ENCODE data around the gene LPA. TPM values are rescaled to one million over a fixed set of nuclear protein-coding genes. Genes with fewer than 3 reads are reported as not detected.
"Not testable (repeated sequence)": the region's sequence is repeated elsewhere in the genome, so short reads cannot be mapped to it uniquely, and the experiment has no call there.

LPA gene
- total RNA-seq, 1 donor from 2014 or later = not detected

- DNase-seq (ENCODE audit: low read depth) = no peak
- no peak for TF ChIP-seq CTCF (conservative IDR thresholded peaks at IDR 0.05; ENCODE audit: low read depth, low read length)
- H3K4me3 ChIP-seq (ENCODE audit: low read depth, low read length) = no peak overlapping the region
These were observed 26.4 kb upstream of the LPA start for GRCh38 chr6:160690458-160690857.

GRCh38 chr6:160685762-160686450 is 21.8 kb upstream of the LPA start:
- no peak overlapping the region for H3K4me3 ChIP-seq (ENCODE audit: low read depth, low read length)
- TF ChIP-seq CTCF (conservative IDR thresholded peaks at IDR 0.05; ENCODE audit: low read depth, low read length) = no peak
- no peak for DNase-seq (ENCODE audit: low read depth)

GRCh38 chr6:160685101-160685761 is 21.2 kb upstream of the LPA start:
- not testable (repeated sequence) for DNase-seq (ENCODE audit: low read depth); H3K4me3 ChIP-seq (ENCODE audit: low read depth, low read length)

GRCh38 chr6:160679402-160679769 is 15.3 kb upstream of the LPA start:
- peak overlapping the region; percentile 37 for H3K4me3 ChIP-seq (ENCODE audit: low read depth, low read length)
- TF ChIP-seq CTCF (conservative IDR thresholded peaks at IDR 0.05; ENCODE audit: low read depth, low read length) = peak; percentile 50
- no peak for DNase-seq (ENCODE audit: low read depth)

- TF ChIP-seq CTCF (conservative IDR thresholded peaks at IDR 0.05; ENCODE audit: low read depth, low read length) = no peak
- no peak for DNase-seq (ENCODE audit: low read depth)
- H3K4me3 ChIP-seq (ENCODE audit: low read depth, low read length) = peak overlapping the region; percentile 37
These were observed 14.8 kb upstream of the LPA start for GRCh38 chr6:160678744-160679401.

- DNase-seq (ENCODE audit: low read depth) = no peak
These were observed 14.2 kb upstream of the LPA start for GRCh38 chr6:160678230-160678629.

GRCh38 chr6:160676418-160676817 is 12.3 kb upstream of the LPA start:
- not testable (repeated sequence) for H3K4me3 ChIP-seq (ENCODE audit: low read depth, low read length); DNase-seq (ENCODE audit: low read depth)

More at GRCh38 chr6:160678230-160678629, 14.2 kb upstream of the LPA start:
- no peak overlapping the region for H3K4me3 ChIP-seq (ENCODE audit: low read depth, low read length)
- no peak for TF ChIP-seq CTCF (conservative IDR thresholded peaks at IDR 0.05; ENCODE audit: low read depth, low read length)

GRCh38 chr6:160668589-160668988 is 4.5 kb upstream of the LPA start:
- no peak for TF ChIP-seq CTCF (conservative IDR thresholded peaks at IDR 0.05; ENCODE audit: low read depth, low read length)
- no peak for DNase-seq (ENCODE audit: low read depth)
- H3K4me3 ChIP-seq (ENCODE audit: low read depth, low read length) = no peak overlapping the region

Measured in epithelial cell of proximal tubule (primary cell).